ENCODE results near the gene ZNF532.

The ZNF532 gene

GRCh38 chr18:58975296-58975695, 110.6 kb downstream of the ZNF532 start:
- Histone ChIP-seq H3K27ac (ENCODE audit: low read depth, low read length, severe bottlenecking) (no peak overlapping the region), H3K36me3 (ENCODE audit: control insufficient read depth, insufficient read depth, low read length) (peaks cover 77% of the 10 kb centered on the region), H3K9me3 (ENCODE audit: control insufficient read depth, low read length) (no peaks in the 10 kb centered on the region), H3K4me1 (ENCODE audit: control insufficient read depth, insufficient read depth, low read length, poor library complexity, severe bottlenecking) (no peaks in the 10 kb centered on the region), H3K4me3 (ENCODE audit: extremely low read depth, insufficient read depth, low read length, poor library complexity, severe bottlenecking) (no peak overlapping the region)
- 96 to 99% methylated on average over 8 of the region's 11 CpGs for WGBS, 2 experiments (ENCODE audit: insufficient coverage in 2 of 2)

DNA sequence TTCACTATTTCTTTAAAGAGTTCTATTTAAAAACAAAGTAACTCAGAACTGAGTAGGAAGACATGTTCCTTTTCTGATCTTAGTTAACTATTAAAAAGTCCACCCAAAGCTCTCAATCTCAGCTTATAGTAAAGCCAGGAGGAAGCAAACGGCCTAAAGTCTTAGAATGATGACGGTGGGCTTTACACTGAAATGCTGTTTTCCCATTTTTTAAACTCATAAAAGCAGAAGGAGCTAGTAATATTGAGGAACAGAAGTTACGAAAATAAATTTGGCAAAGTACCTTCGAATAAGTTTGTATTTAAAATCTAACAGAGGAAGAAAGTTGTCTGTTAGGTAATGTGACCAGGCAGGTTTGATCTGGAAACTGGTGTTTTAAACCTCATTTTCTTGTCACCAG, 111.1 kb downstream of the ZNF532 start:
- Histone ChIP-seq H3K36me3 (ENCODE audit: control insufficient read depth, insufficient read depth, low read length) (peaks cover 76% of the 10 kb centered on the region), H3K4me3 (ENCODE audit: extremely low read depth, insufficient read depth, low read length, poor library complexity, severe bottlenecking) (no peak overlapping the region), H3K27ac (ENCODE audit: low read depth, low read length, severe bottlenecking) (no peak overlapping the region), H3K9me3 (ENCODE audit: control insufficient read depth, low read length) (no peaks in the 10 kb centered on the region), H3K4me1 (ENCODE audit: control insufficient read depth, insufficient read depth, low read length, poor library complexity, severe bottlenecking) (no peaks in the 10 kb centered on the region)
- 96 to 100% methylated on average over 2 to 4 of the region's 4 CpGs for WGBS, 2 experiments (ENCODE audit: insufficient coverage in 2 of 2)

GRCh38 chr18:58977223-58977622, 112.5 kb downstream of the ZNF532 start:
- Histone ChIP-seq H3K4me3 (ENCODE audit: extremely low read depth, insufficient read depth, low read length, poor library complexity, severe bottlenecking) (no peak overlapping the region), H3K4me1 (ENCODE audit: control insufficient read depth, insufficient read depth, low read length, poor library complexity, severe bottlenecking) (no peaks in the 10 kb centered on the region), H3K36me3 (ENCODE audit: control insufficient read depth, insufficient read depth, low read length) (peaks cover 76% of the 10 kb centered on the region), H3K9me3 (ENCODE audit: control insufficient read depth, low read length) (no peaks in the 10 kb centered on the region), H3K27ac (ENCODE audit: low read depth, low read length, severe bottlenecking) (no peak overlapping the region)
- 95 to 97% methylated on average over 7 to 10 of the region's 10 CpGs for WGBS, 2 experiments (ENCODE audit: insufficient coverage in 2 of 2)

- no peaks in the 10 kb centered on the region for H3K9me3 ChIP-seq (ENCODE audit: control insufficient read depth, low read length)
- 91 to 100% methylated on average over 2 to 3 of the region's 4 CpGs for WGBS, 2 experiments (ENCODE audit: insufficient coverage in 2 of 2)
- no peak overlapping the region for H3K27ac ChIP-seq (ENCODE audit: low read depth, low read length, severe bottlenecking)
- H3K4me3 ChIP-seq (ENCODE audit: extremely low read depth, insufficient read depth, low read length, poor library complexity, severe bottlenecking): no peak overlapping the region
- H3K36me3 ChIP-seq (ENCODE audit: control insufficient read depth, insufficient read depth, low read length): peaks cover 76% of the 10 kb centered on the region
- no peaks in the 10 kb centered on the region for H3K4me1 ChIP-seq (ENCODE audit: control insufficient read depth, insufficient read depth, low read length, poor library complexity, severe bottlenecking)
These were observed 113.1 kb downstream of the ZNF532 start for GRCh38 chr18:58977801-58978200.

DNA sequence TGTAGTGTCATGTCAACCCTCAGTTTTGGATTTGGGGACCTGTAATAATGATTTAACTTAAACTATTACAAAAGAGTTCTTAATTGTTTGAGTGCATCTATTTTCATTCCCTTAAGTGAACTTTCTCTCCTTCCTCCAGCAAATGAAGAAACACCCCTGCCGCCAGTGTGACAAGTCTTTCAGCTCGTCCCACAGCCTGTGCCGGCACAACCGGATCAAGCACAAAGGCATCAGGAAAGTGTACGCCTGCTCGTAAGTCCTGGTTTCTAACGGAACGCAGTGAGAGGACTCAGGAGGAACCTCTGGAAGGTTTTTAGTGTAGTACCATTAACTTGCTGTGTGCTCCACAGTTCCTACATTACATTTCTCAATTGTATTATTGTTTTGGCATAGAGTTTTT, 114.2 kb downstream of the ZNF532 start:
- Histone ChIP-seq H3K9me3 (ENCODE audit: control insufficient read depth, low read length) (no peaks in the 10 kb centered on the region), H3K27ac (ENCODE audit: low read depth, low read length, severe bottlenecking) (no peak overlapping the region), H3K36me3 (ENCODE audit: control insufficient read depth, insufficient read depth, low read length) (peaks cover 76% of the 10 kb centered on the region), H3K4me3 (ENCODE audit: extremely low read depth, insufficient read depth, low read length, poor library complexity, severe bottlenecking) (no peak overlapping the region), H3K4me1 (ENCODE audit: control insufficient read depth, insufficient read depth, low read length, poor library complexity, severe bottlenecking) (no peaks in the 10 kb centered on the region)
- 100% methylated on average over 1 to 8 of the region's 8 CpGs for WGBS, 2 experiments (ENCODE audit: insufficient coverage in 2 of 2)

DNA sequence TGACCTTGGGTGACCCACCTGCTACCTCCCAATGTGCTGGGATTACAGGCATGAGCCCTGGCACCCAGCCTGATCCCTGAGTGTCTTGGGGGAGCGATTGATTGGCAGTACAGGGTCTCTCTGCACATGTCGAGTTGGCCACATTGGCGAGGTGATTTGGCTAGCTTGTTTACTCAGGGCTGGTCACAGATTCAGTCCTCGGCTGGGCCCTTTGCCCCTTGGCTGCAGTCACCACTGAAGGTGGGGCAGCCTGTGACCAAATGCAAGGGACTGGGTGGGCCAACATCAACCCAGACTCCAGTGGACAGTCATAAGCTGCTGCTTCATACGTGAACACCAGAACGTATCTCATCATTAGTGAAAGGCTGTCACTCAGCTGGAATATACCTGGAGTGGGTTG, 114.9 kb downstream of the ZNF532 start:
- peaks cover 75% of the 10 kb centered on the region for H3K36me3 ChIP-seq (ENCODE audit: control insufficient read depth, insufficient read depth, low read length)
- H3K4me1 ChIP-seq (ENCODE audit: control insufficient read depth, insufficient read depth, low read length, poor library complexity, severe bottlenecking): no peaks in the 10 kb centered on the region
- 94 to 100% methylated on average over 5 to 6 of the region's 6 CpGs for WGBS, 2 experiments (ENCODE audit: insufficient coverage in 2 of 2)
- H3K4me3 ChIP-seq (ENCODE audit: extremely low read depth, insufficient read depth, low read length, poor library complexity, severe bottlenecking): no peak overlapping the region
- H3K9me3 ChIP-seq (ENCODE audit: control insufficient read depth, low read length): no peaks in the 10 kb centered on the region
- no peak overlapping the region for H3K27ac ChIP-seq (ENCODE audit: low read depth, low read length, severe bottlenecking)

- Histone ChIP-seq H3K9me3 (ENCODE audit: control insufficient read depth, low read length) (no peaks in the 10 kb centered on the region), H3K27ac (ENCODE audit: low read depth, low read length, severe bottlenecking) (no peak overlapping the region), H3K4me1 (ENCODE audit: control insufficient read depth, insufficient read depth, low read length, poor library complexity, severe bottlenecking) (no peaks in the 10 kb centered on the region), H3K4me3 (ENCODE audit: extremely low read depth, insufficient read depth, low read length, poor library complexity, severe bottlenecking) (no peak overlapping the region), H3K36me3 (ENCODE audit: control insufficient read depth, insufficient read depth, low read length) (peaks cover 65% of the 10 kb centered on the region)
- WGBS, 2 experiments (ENCODE audit: insufficient coverage in 2 of 2): 91 to 92% methylated on average over 3 to 4 of the region's 4 CpGs
These were observed 116.3 kb downstream of the ZNF532 start for GRCh38 chr18:58980991-58981390.

GRCh38 chr18:58983260-58984155, 118.8 kb downstream of the ZNF532 start:
- no peaks in the 10 kb centered on the region for H3K9me3 ChIP-seq (ENCODE audit: control insufficient read depth, low read length)
- H3K27ac ChIP-seq (ENCODE audit: low read depth, low read length, severe bottlenecking): no peak overlapping the region
- no peak overlapping the region for H3K4me3 ChIP-seq (ENCODE audit: extremely low read depth, insufficient read depth, low read length, poor library complexity, severe bottlenecking)
- H3K36me3 ChIP-seq (ENCODE audit: control insufficient read depth, insufficient read depth, low read length): peaks cover 61% of the 10 kb centered on the region
- no peaks in the 10 kb centered on the region for H3K4me1 ChIP-seq (ENCODE audit: control insufficient read depth, insufficient read depth, low read length, poor library complexity, severe bottlenecking)
- WGBS, 2 experiments (ENCODE audit: insufficient coverage in 2 of 2): 93 to 96% methylated on average over 11 to 15 of the region's 17 CpGs

- Histone ChIP-seq H3K36me3 (ENCODE audit: control insufficient read depth, insufficient read depth, low read length) (peaks cover 11% of the 10 kb centered on the region), H3K9me3 (ENCODE audit: control insufficient read depth, low read length) (no peaks in the 10 kb centered on the region), H3K4me1 (ENCODE audit: control insufficient read depth, insufficient read depth, low read length, poor library complexity, severe bottlenecking) (no peaks in the 10 kb centered on the region), H3K4me3 (ENCODE audit: extremely low read depth, insufficient read depth, low read length, poor library complexity, severe bottlenecking) (no peak overlapping the region), H3K27ac (ENCODE audit: low read depth, low read length, severe bottlenecking) (no peak overlapping the region)
- 50 to 92% methylated on average over 1 to 2 of the region's 2 CpGs for WGBS, 2 experiments (ENCODE audit: insufficient coverage in 2 of 2)
These were observed 123.9 kb downstream of the ZNF532 start for GRCh38 chr18:58988600-58988999.

DNA sequence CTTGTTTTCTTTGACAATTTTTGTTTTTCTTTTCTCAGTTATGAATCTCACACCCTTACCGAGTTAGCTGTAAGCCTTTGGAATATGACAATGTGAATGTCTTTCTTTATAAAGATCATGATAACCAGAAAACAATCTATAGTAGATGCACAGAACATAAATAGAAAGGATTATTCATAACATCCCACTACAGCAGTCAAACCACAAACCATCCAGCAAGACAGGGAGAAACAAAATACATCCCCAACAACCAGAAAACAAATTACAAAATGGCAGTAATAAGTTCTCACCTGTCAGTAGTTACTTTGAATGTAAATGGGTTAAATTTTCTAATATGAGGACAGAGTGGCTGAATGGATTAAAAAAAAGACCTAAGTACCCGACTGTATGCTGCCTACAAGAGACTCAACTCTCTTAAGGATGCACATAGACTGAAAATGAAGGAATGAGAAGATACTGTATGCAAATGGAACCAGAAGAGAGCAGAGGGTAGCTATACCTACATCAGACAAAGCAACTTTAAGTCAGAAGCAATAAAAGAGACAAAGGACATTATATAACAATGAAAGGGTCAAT, 124.6 kb downstream of the ZNF532 start:
- Histone ChIP-seq H3K36me3 (ENCODE audit: control insufficient read depth, insufficient read depth, low read length) (peaks cover 5% of the 10 kb centered on the region), H3K4me1 (ENCODE audit: control insufficient read depth, insufficient read depth, low read length, poor library complexity, severe bottlenecking) (no peaks in the 10 kb centered on the region), H3K27ac (ENCODE audit: low read depth, low read length, severe bottlenecking) (no peak overlapping the region), H3K9me3 (ENCODE audit: control insufficient read depth, low read length) (no peaks in the 10 kb centered on the region), H3K4me3 (ENCODE audit: extremely low read depth, insufficient read depth, low read length, poor library complexity, severe bottlenecking) (no peak overlapping the region)
- WGBS, 2 experiments (ENCODE audit: insufficient coverage in 2 of 2): 88 to 100% methylated on average over 1 of the region's 2 CpGs

- no peak overlapping the region for H3K4me3 ChIP-seq (ENCODE audit: extremely low read depth, insufficient read depth, low read length, poor library complexity, severe bottlenecking)
- no peak overlapping the region for H3K27ac ChIP-seq (ENCODE audit: low read depth, low read length, severe bottlenecking)
- H3K4me1 ChIP-seq (ENCODE audit: control insufficient read depth, insufficient read depth, low read length, poor library complexity, severe bottlenecking): no peaks in the 10 kb centered on the region
- peaks cover 3% of the 10 kb centered on the region for H3K36me3 ChIP-seq (ENCODE audit: control insufficient read depth, insufficient read depth, low read length)
- 96 to 100% methylated on average over 5 of the region's 6 CpGs for WGBS, 2 experiments (ENCODE audit: insufficient coverage in 2 of 2)
- no peaks in the 10 kb centered on the region for H3K9me3 ChIP-seq (ENCODE audit: control insufficient read depth, low read length)
These were observed 126.0 kb downstream of the ZNF532 start for GRCh38 chr18:58990720-58991119.

Measured in mesodermal cell (in vitro differentiated cells).